ENCODE data around the gene PNPLA6.

- TF ChIP-seq CTCF (IDR thresholded peaks at IDR 0.05) (no peak), POLR2A (IDR thresholded peaks at IDR 0.05) (no peak), POLR2AphosphoS5 (IDR thresholded peaks at IDR 0.05) (no peak), EP300 (IDR thresholded peaks at IDR 0.05) (no peak)
Observed at GRCh38 chr19:7540761-7541474, 5.4 kb downstream of the PNPLA6 start.

Measured in suprapubic skin (tissue), 4 donors.